Esophagus mucosa (tissue), 1 donor: ENCODE measurements around the gene GUCA2A. TPM values are rescaled to one million over a fixed set of nuclear protein-coding genes. Genes with fewer than 3 reads are reported as not detected.
"Not testable (repeated sequence)": the region's sequence is repeated elsewhere in the genome, so short reads cannot be mapped to it uniquely, and the experiment has no call there.

ENCODE experiments used
- ATAC-seq: fragments of 200-7000 bp; cut with Tn5 transposase; one replicate; pipeline ENCODE4 v1.9.1; 2020
- total RNA-seq: library from RNA; stranded (reverse); gene quantifications from one replicate; pipeline ENCODE4 v1.2.4, GENCODE V29; 2023
- donor health status: DM: yes; HTN: yes; CAD: no.

GUCA2A gene
- not detected for total RNA-seq

- ATAC-seq = no peak
Observed at GRCh38 chr1:42164551-42165420, at the start of gene GUCA2A. Gene GUCA2A (minus strand): TSS chr1:42164745. CDS start chr1:42164712, 33 bp downstream.

DNA sequence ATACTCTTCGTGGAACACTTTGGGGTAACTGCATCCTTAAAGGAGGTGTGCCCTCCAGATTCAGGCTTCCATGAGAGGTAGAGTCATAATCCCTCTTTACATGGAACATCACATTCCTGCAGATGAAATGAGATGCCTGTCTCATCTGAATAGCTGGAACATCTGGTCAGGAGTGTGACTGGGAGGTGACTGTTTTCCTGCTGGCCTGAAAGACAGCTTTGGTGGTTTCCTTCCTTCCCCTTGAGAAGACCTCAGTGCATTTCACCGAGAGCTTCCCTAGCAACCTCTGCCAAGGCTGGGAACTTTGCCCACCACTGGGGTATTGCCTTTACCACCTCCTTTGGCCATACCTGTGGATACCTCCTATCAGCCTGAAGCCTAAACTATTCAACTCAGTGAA lies 46.7 kb upstream of the GUCA2A start:
- ATAC-seq = no peak

- peak; percentile 34 for ATAC-seq
Observed at GRCh38 chr1:42210421-42211133, 46.0 kb upstream of the GUCA2A start.

GRCh38 chr1:42209526-42210251 lies 45.1 kb upstream of the GUCA2A start:
- ATAC-seq = no peak

DNA sequence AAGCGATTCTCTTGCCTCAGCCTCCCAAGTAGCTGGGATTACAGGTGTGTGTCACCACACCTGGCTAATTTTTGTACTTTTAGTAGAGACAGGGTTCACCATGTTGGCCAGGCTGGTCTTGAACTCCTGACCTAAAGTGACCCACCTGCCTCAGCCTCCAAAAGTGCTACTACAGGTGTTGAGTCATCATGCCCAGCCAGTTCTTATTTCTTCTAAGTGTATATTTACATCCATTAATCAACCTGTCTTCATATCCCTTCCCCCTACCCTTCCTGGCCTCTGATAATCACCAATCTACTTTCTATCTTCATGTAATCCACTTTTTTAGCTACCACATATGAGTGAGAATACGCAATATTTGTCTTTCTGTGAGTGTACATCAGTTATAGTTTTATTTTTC lies 42.4 kb upstream of the GUCA2A start:
- not testable (repeated sequence) for ATAC-seq

DNA sequence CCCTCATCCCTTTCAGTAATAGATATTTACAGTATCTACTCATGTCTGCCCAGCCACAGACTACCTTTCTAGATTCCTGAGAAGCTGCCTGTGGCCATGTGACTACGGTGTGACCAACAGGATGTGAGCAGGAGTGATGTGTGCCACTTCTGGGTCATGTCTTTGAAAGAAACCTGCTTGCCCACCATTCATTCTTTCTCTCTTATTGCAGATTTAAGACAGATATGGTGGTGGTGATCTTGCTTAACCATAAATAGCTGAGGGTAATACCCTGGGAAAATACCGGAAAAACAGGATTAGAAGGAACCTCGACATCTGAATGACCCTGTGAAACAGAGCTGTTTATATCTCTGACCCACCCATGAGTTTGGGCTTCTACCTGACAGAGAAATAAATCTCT lies 41.6 kb upstream of the GUCA2A start:
- ATAC-seq = peak; percentile 85

DNA sequence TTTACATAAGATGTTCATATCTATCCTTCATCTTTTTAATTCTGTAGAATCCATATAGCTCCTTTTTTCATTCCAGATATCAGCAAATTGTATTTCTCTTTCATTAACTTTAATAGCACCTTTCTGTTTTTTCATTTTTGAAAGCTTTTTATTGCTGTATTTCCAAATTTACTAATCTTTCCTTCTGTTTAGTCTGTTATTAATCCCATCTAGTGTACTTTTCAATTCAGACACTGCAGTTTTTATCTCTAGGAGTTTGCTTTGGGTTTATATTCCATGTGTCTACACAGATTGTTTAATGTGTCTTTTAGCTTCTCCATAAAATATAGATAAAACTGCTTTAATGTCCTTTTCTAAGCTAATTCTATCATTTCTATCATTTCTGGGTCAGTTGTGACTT lies 37.4 kb upstream of the GUCA2A start:
- ATAC-seq = no peak

- ATAC-seq = no peak
Observed at GRCh38 chr1:42198251-42198650, 33.7 kb upstream of the GUCA2A start.

GRCh38 chr1:42195841-42196240 lies 31.3 kb upstream of the GUCA2A start:
- ATAC-seq = no peak

DNA sequence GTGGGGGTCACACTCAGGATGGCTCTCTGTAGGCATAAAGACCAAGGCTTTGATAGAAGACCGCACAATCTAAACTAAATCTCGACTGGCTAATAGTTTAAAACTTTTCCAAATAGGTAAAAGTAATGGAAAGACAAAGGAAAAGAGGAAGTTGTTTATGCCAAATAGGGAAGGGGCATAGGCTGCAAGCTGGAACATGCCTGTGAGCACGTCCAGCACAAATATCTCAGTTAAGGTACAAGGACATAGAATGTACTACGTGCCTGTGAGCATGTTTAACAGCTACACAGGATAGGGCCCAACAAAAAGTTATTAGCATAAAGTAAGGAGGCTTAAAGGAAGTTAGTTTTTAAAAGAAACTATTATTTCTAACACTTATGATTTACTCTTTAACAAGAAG lies 27.6 kb upstream of the GUCA2A start:
- no peak for ATAC-seq

- ATAC-seq = no peak
Observed at GRCh38 chr1:42191319-42191718, 26.8 kb upstream of the GUCA2A start.

- peak; percentile 52 for ATAC-seq
Observed at GRCh38 chr1:42189931-42190853, 25.6 kb upstream of the GUCA2A start.

- no peak for ATAC-seq
Observed at GRCh38 chr1:42186152-42186551, 21.6 kb upstream of the GUCA2A start.

DNA sequence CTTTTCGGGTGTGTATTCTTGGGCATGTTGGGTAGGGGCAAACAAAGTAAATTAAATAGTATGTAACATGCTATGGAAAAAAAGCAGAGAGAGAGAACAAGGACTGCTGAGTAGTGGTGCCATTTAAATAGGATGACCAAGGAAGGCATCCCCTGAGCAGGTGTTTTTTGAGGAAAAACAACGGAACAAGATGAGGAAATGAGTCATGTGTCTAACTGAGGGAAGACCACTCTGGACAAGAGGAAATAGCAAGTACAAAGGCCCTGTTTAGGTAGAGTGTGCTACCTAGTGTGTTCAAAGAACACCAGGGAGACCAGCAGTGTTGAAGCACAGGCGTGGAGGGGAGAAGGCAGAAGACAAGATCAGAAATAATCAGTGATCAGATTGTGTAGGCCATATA lies 20.1 kb upstream of the GUCA2A start:
- ATAC-seq = no peak

GRCh38 chr1:42183957-42184268 lies 19.4 kb upstream of the GUCA2A start:
- no peak for ATAC-seq

DNA sequence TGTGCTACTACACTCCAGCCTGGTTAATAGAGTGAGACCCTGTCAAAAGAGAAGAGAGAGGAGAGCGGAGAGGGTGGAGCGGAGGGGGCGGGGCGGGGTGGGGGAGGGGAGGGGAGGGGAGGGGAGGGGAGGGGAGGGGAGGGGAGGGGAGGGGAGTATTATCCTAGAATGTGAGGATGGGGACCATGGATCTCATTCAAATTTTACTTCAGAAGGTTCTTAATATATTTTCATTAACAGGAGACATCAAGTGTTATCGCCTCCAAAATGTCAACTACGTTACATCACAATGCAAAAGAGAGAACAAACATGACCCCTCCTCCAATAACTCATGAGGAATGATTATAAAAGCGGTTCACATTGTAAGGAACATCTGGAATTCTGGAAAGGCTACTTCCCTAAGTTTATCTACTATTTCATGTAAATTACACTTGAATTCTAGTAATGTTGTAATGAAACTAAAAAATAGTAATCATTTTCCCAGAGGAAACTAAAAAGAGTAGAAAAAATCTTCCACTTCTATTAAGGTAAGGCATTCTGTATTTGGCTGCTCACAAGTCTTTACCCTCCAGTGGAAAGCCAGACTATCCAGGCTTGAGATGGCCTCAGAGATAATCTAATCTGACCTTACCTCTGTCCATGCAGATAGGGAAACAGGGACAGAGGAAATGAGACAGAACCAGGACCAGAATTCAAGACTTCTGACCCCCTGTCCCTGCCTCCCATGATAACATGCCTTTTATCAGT lies 18.8 kb upstream of the GUCA2A start:
- no peak for ATAC-seq

DNA sequence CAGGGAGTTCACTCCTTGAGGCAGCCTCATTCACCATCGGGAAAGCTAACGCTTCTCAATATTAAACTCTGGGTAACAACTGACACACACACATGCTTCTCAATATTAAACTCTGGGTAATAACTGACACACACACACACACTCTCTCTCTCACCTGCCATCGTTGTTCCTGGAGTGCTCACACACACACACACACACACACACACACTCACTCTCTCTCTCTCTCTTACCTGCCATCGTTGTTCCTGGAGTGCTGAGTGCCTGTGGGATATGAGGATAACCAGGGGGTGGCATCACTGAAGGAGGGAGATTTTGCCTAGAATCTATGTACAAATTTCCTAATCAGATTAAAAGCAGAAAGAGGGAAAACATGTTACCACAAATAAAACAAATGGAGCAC lies 17.1 kb upstream of the GUCA2A start:
- no peak for ATAC-seq

DNA sequence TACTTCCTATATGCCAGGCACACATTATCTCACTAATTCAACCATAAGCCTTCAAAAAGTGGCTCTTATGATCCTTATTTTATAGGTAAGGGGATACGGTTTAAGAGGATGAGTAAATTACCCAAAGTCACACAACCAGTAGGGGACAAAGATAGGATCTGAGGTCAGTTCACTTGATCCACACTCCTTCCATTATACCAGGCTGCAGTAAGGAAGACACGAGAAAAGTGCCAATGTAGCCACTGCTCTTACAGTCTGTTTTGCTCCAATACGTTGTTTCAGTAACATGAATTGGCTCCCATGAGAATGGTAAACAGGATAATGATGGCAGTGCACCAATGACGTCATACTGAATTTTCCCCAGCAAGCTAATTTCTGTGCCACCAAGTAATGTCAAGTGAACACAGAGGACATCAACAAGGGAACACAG lies 15.4 kb upstream of the GUCA2A start:
- ATAC-seq = no peak

DNA sequence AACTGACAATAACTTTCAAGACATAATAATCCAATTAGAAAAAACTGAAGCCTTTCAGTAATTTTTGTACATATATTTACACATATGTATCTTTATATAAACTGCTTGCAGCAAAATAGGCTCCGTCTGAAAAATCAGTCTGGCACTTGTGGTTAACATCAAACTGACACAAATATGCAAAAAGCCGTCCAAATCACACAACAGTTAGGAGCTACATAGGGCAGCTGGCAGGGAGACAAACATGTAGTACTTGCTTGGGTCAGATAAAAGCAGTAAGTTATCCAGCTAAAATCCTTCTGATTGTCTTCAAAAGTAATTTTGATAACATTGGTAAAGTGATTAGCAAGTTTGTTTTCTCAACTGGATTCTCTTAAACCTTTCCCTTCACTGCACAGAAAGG lies 14.7 kb upstream of the GUCA2A start:
- ATAC-seq = no peak

DNA sequence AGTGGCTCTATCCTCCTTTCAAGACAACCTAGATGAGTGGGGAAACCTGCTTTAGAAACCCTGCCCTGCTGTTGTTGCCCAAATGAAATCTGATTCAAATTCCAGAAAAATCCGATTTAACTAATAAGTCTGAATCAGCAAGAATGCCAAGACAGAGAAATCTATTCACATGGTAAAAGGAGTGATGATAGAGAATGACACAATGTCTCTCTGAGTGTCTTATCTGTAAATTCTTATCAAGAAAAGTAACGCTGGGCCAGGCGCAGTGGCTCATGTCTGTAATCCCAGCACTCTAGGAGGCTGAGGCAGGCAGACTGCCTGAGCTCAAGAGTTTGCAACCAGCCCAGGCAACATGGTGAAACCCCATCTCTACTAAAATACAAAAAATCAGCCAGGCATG lies 13.7 kb upstream of the GUCA2A start:
- ATAC-seq = no peak

GRCh38 chr1:42177541-42177981 lies 13.0 kb upstream of the GUCA2A start:
- no peak for ATAC-seq
